Measurements from ENCODE around the gene ATL3. TPM values are rescaled to one million over a fixed set of nuclear protein-coding genes. Genes with fewer than 3 reads are reported as not detected.
A peak's percentile ranks its signal among the peaks of the same experiment; 100 is the strongest.

Gene ATL3, protein sequence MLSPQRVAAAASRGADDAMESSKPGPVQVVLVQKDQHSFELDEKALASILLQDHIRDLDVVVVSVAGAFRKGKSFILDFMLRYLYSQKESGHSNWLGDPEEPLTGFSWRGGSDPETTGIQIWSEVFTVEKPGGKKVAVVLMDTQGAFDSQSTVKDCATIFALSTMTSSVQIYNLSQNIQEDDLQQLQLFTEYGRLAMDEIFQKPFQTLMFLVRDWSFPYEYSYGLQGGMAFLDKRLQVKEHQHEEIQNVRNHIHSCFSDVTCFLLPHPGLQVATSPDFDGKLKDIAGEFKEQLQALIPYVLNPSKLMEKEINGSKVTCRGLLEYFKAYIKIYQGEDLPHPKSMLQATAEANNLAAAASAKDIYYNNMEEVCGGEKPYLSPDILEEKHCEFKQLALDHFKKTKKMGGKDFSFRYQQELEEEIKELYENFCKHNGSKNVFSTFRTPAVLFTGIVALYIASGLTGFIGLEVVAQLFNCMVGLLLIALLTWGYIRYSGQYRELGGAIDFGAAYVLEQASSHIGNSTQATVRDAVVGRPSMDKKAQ
- 53.8 and 63.9 TPM in 2 replicates for total RNA-seq (2021)
- Bru-seq, nascent RNA = percentile 83 among the genes with signal in this experiment
- percentile 90 among the genes with signal in this experiment for BruChase-seq, experiment 1, labeled RNA remaining after a 2-hour chase
- BruChase-seq, experiment 2, labeled RNA remaining after a 6-hour chase = percentile 97 among the genes with signal in this experiment
- long read RNA-seq, full-length matches to known transcripts = 92 of 118 reads
- long read RNA-seq, partial matches to known transcripts = 4 of 118 reads
- long read RNA-seq, other reads (novel, unspliced or antisense) = 22 of 118 reads

DNA sequence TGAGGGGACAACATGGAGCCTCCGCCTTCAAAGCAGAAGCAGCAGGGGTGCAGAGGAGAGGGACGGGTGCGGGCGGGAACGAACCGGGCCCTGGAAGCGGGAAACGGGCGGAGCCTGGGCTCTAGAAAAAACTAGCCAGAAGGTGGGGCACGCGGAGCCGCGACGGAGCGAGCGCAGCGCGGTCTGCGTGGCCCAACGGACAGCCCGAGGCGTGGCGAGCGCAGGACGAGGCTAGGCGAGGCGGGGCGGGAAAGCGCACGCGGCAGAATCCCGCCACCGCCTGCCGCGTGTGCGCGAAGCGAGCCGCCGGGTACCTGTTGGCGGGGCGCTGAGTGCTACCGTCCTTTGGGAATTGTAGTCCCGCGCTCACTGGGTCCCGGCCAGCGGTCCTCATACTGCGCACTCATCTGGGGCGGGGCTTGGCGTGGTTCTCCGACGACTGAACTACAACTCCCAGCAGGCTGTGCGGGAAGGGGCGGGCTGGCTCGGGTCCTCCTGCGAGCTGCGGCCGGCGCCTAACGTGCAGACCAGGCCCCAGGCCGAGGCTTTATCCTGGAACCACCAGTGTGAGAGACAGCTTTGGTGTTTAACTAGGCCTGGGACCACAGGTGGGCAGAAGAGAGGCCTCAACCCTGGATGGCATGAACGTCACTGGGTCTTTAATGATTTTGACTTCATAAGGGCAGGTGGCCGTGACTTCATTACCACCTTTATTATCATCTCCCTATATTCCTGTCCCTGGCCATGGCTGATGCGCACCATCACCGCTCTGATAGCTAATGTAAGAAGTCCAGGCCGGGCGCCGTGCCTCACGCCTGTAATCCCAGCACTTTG lies at the start of gene ATL3:
Gene ATL3, minus strand, starts transcription at position 55 of the 834 bp plus-strand sequence. Its CDS starts 41 bp downstream, at position 14.
- TF ChIP-seq EZH2 (IDR thresholded peaks at IDR 0.05; ENCODE audit: borderline replicate concordance, low read depth, low read length, poor library complexity, severe bottlenecking) = no peak
- TF ChIP-seq, protein P1, sequence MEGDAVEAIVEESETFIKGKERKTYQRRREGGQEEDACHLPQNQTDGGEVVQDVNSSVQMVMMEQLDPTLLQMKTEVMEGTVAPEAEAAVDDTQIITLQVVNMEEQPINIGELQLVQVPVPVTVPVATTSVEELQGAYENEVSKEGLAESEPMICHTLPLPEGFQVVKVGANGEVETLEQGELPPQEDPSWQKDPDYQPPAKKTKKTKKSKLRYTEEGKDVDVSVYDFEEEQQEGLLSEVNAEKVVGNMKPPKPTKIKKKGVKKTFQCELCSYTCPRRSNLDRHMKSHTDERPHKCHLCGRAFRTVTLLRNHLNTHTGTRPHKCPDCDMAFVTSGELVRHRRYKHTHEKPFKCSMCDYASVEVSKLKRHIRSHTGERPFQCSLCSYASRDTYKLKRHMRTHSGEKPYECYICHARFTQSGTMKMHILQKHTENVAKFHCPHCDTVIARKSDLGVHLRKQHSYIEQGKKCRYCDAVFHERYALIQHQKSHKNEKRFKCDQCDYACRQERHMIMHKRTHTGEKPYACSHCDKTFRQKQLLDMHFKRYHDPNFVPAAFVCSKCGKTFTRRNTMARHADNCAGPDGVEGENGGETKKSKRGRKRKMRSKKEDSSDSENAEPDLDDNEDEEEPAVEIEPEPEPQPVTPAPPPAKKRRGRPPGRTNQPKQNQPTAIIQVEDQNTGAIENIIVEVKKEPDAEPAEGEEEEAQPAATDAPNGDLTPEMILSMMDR (conservative IDR thresholded peaks at IDR 0.05; ENCODE audit: low read depth, low read length) = 0 out of 2 replicates have a peak, but pooled peaks have one; percentile 15
- peak; percentile 99 for DNase-seq (ENCODE audit: low spot score)
- peak within 1 kb of the TSS; percentile 63 for H3K4me3 ChIP-seq (ENCODE audit: low read depth, low read length, poor library complexity, severe bottlenecking)
- H3K36me3 ChIP-seq (ENCODE audit: insufficient read depth, low read length, poor library complexity, severe bottlenecking) = no peaks in the 10 kb centered on the region
- no peaks in the 10 kb centered on the region for H3K27me3 ChIP-seq (replicated peaks; ENCODE audit: insufficient read depth, low read depth, low read length, poor library complexity)
- peaks cover 30% of the 10 kb centered on the region for H3K4me1 ChIP-seq (ENCODE audit: insufficient read depth, low read length, poor library complexity, severe bottlenecking)
- BruUV-seq (replicated peaks) = no TSS peak
- H3K9me3 ChIP-seq (ENCODE audit: low read depth, low read length, poor library complexity, severe bottlenecking) = no peaks in the 10 kb centered on the region
- POLR2A ChIA-PET (ENCODE audit: low non-redundant PET) = no interaction called here
- peak within 1 kb of the TSS; percentile 90 for H3K27ac ChIP-seq (ENCODE audit: low read depth, low read length, poor library complexity, severe bottlenecking)
- CTCF ChIA-PET = no interaction called here
- intact Hi-C loops (cut with micrococcal nuclease; ENCODE audit: unreplicated experiment) = no loop called here

DNA sequence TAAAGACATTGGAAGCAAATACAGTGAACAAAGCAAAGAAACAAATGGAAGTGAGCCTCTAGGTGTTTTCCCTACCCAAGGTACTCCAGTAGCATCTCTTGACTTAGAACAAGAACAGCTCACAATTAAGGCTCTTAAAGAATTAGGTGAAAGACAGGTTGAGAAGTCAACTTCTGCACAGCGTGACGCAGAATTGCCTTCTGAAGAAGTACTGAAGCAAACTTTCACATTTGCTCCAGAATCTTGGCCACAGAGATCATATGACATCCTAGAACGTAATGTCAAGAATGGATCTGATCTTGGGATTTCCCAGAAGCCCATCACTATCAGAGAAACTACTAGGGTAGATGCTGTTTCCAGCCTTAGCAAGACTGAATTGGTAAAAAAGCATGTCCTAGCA lies 49.4 kb upstream of the ATL3 start:
- Histone ChIP-seq H3K27ac (ENCODE audit: low read depth, low read length, poor library complexity, severe bottlenecking) (no peak overlapping the region), H3K4me1 (ENCODE audit: insufficient read depth, low read length, poor library complexity, severe bottlenecking) (peaks cover 8% of the 10 kb centered on the region), H3K9me3 (ENCODE audit: low read depth, low read length, poor library complexity, severe bottlenecking) (no peaks in the 10 kb centered on the region), H3K27me3 (replicated peaks; ENCODE audit: insufficient read depth, low read depth, low read length, poor library complexity) (no peaks in the 10 kb centered on the region), H3K36me3 (ENCODE audit: insufficient read depth, low read length, poor library complexity, severe bottlenecking) (peaks cover 14% of the 10 kb centered on the region), H3K4me3 (ENCODE audit: low read depth, low read length, poor library complexity, severe bottlenecking) (no peak overlapping the region)
- intact Hi-C loops (cut with micrococcal nuclease; ENCODE audit: unreplicated experiment) = no loop called here
- no peak for DNase-seq (ENCODE audit: low spot score)
- BruUV-seq (replicated peaks) = no TSS peak
- ChIA-PET POLR2A (ENCODE audit: low non-redundant PET) (no interaction called here), CTCF (no interaction called here)
- TF ChIP-seq EZH2 (IDR thresholded peaks at IDR 0.05; ENCODE audit: borderline replicate concordance, low read depth, low read length, poor library complexity, severe bottlenecking) = no peak
- TF ChIP-seq, protein P1 (conservative IDR thresholded peaks at IDR 0.05; ENCODE audit: low read depth, low read length) = no peak

DNA sequence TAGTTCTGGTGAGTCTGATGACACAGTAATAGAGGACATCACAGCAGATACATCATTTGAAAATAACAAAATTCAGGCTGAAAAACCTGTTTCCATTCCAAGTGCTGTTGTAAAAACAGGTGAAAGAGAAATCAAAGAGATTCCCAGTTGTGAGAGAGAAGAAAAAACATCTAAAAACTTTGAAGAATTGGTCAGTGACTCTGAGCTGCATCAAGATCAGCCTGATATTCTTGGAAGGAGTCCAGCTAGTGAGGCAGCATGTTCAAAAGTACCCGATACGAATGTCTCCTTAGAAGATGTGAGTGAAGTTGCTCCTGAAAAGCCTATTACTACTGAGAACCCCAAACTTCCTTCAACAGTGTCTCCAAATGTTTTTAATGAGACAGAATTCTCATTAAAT lies 48.8 kb upstream of the ATL3 start:
- DNase-seq (ENCODE audit: low spot score) = no peak
- Histone ChIP-seq H3K27me3 (replicated peaks; ENCODE audit: insufficient read depth, low read depth, low read length, poor library complexity) (no peaks in the 10 kb centered on the region), H3K4me3 (ENCODE audit: low read depth, low read length, poor library complexity, severe bottlenecking) (no peak overlapping the region), H3K9me3 (ENCODE audit: low read depth, low read length, poor library complexity, severe bottlenecking) (no peaks in the 10 kb centered on the region), H3K36me3 (ENCODE audit: insufficient read depth, low read length, poor library complexity, severe bottlenecking) (peaks cover 14% of the 10 kb centered on the region), H3K27ac (ENCODE audit: low read depth, low read length, poor library complexity, severe bottlenecking) (no peak overlapping the region), H3K4me1 (ENCODE audit: insufficient read depth, low read length, poor library complexity, severe bottlenecking) (peaks cover 8% of the 10 kb centered on the region)
- intact Hi-C loops (cut with micrococcal nuclease; ENCODE audit: unreplicated experiment) = no loop called here
- no peak for TF ChIP-seq EZH2 (IDR thresholded peaks at IDR 0.05; ENCODE audit: borderline replicate concordance, low read depth, low read length, poor library complexity, severe bottlenecking)
- TF ChIP-seq, protein P1 (conservative IDR thresholded peaks at IDR 0.05; ENCODE audit: low read depth, low read length) = no peak
- no TSS peak for BruUV-seq (replicated peaks)
- POLR2A ChIA-PET (ENCODE audit: low non-redundant PET) = no interaction called here
- CTCF ChIA-PET = no interaction called here
